Kidney (tissue), 14 donors: ENCODE results near the gene MATN4. TPM values are rescaled to one million over a fixed set of nuclear protein-coding genes. Genes with fewer than 3 reads are reported as not detected.
"Not testable (repeated sequence)": the region's sequence is repeated elsewhere in the genome, so short reads cannot be mapped to it uniquely, and the experiment has no call there.

ENCODE experiments used
- DNase-seq, 5 donors: peaks; one replicate each; pipeline ENCODE4 v3.0.0-alpha.2; 2013 to 2020
- FAIRE-seq: peaks from 2 replicates; lab custom pipeline; 2012; peaks lifted over from hg19 to GRCh38; lab: Jason Lieb, UNC
- H3K27ac ChIP-seq, 2 donors: one replicate each; pipeline ENCODE4 v1.7.0; 2013; ENCODE audit warnings: low read depth in 2 of 2, low read length in 2 of 2, inconsistent platforms in 1 of 2
- H3K27me3 ChIP-seq: one replicate; pipeline ENCODE4 v1.7.1; 2013; ENCODE audit warnings: low read length, inconsistent platforms; ENCODE audit not compliant: control insufficient read depth, insufficient read depth
- H3K36me3 ChIP-seq, 3 donors: one replicate each; pipeline versions ENCODE4 v1.7.0 to v1.7.1; 2013; ENCODE audit warnings: low read length in 3 of 3, control low read depth in 1 of 3, inconsistent platforms in 1 of 3; ENCODE audit not compliant: insufficient read depth in 3 of 3, control insufficient read depth in 2 of 3
- H3K4me1 ChIP-seq, 3 donors: one replicate each; pipeline versions ENCODE4 v1.7.0 to v1.7.1; 2013; ENCODE audit warnings: low read length in 3 of 3, inconsistent platforms in 1 of 3, low read depth in 1 of 3; ENCODE audit not compliant: control insufficient read depth in 2 of 3, insufficient read depth in 2 of 3
- H3K4me3 ChIP-seq, 3 donors: one replicate each; pipeline versions ENCODE4 v1.7.0 to v1.8.1; 2013; ENCODE audit warnings: low read length in 3 of 3, control low read depth in 1 of 3, inconsistent platforms in 1 of 3
- H3K9ac ChIP-seq, 3 donors: one replicate each; pipeline versions ENCODE4 v1.7.0 to v1.7.1; 2013; ENCODE audit warnings: low read length in 3 of 3, control low read depth in 1 of 3, inconsistent platforms in 1 of 3
- H3K9me3 ChIP-seq, 3 donors: one replicate each; pipeline versions ENCODE4 v1.7.0 to v1.7.1; 2013; ENCODE audit warnings: low read length in 3 of 3, control low read depth in 1 of 3, inconsistent platforms in 1 of 3; ENCODE audit not compliant: control insufficient read depth in 2 of 3, insufficient read depth in 1 of 3
- intact Hi-C: fragments of 100-400 bp; cut with DNase I; formaldehyde crosslinking; loops from one replicate; pipeline ENCODE4 v1.11.1; 2022
- polyA plus RNA-seq: library from polyadenylated mRNA; stranded (reverse); fragments of 350-450 nt; fragmentation: Illumina TruSeq; extraction: RNeasy Lipid Tissue Mini Kit (QIAGEN cat#74804); gene quantifications from one replicate; pipeline ENCODE4 v1.2.3, GENCODE V29; 2014; ENCODE audit warnings: low read depth, low replicate concordance; ENCODE audit not compliant: insufficient read depth
- total RNA-seq: library from RNA; stranded (reverse); fragmentation: NEBNext Ultra II Directional; extraction: Animal tissue kit (Norgen Biotek cat#: 25700); gene quantifications from one replicate; pipeline ENCODE4 v1.2.1, GENCODE V29; 2021
- TF ChIP-seq, protein P1 (sequence below): IDR thresholded peaks from 3 replicates; pipeline ENCODE4 v1.5.1; 2012; ENCODE audit warnings: mild to moderate bottlenecking, moderate library complexity, borderline replicate concordance; ENCODE audit not compliant: insufficient read depth; ENCODE audit errors: extremely low read depth
- donor health status: control.
- donor health status: control.
- donor health status: control.
- donor health status: control.
- donor health status: control.
- donor health status: DM: yes; HTN: yes; CAD: no.
- donor health status: Normal renal cell carcinoma (clear cell type).

MATN4 gene
- total and polyA plus RNA-seq, 2 donors from 2014 or later: 0.19 TPM

- Histone ChIP-seq H3K27me3 (no peaks in the 10 kb centered on the region), H3K27ac (no peak overlapping the region), H3K36me3 (no peaks in the 10 kb centered on the region), H3K4me3 (no peak overlapping the region), H3K9me3 (no peaks in the 10 kb centered on the region), H3K9ac (no peak overlapping the region), H3K4me1 (peaks cover 2 to 17% (median 11%) of the 10 kb centered on the region in 3 donors)
- TF ChIP-seq, protein P1, sequence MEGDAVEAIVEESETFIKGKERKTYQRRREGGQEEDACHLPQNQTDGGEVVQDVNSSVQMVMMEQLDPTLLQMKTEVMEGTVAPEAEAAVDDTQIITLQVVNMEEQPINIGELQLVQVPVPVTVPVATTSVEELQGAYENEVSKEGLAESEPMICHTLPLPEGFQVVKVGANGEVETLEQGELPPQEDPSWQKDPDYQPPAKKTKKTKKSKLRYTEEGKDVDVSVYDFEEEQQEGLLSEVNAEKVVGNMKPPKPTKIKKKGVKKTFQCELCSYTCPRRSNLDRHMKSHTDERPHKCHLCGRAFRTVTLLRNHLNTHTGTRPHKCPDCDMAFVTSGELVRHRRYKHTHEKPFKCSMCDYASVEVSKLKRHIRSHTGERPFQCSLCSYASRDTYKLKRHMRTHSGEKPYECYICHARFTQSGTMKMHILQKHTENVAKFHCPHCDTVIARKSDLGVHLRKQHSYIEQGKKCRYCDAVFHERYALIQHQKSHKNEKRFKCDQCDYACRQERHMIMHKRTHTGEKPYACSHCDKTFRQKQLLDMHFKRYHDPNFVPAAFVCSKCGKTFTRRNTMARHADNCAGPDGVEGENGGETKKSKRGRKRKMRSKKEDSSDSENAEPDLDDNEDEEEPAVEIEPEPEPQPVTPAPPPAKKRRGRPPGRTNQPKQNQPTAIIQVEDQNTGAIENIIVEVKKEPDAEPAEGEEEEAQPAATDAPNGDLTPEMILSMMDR: no peak
- FAIRE-seq (no peak), DNase-seq (no peak)
- intact Hi-C loops: no loop called here
Measured at GRCh38 chr20:45353746-45354145, 45.6 kb upstream of the MATN4 start.

- H3K27ac ChIP-seq: no peak overlapping the region
- H3K36me3 ChIP-seq: no peaks in the 10 kb centered on the region
- FAIRE-seq (no peak), DNase-seq (no peak)
- H3K4me1 ChIP-seq: peaks cover 0 to 7% (median 3%) of the 10 kb centered on the region in 3 donors
- no peak overlapping the region for H3K4me3 ChIP-seq
- H3K9me3 ChIP-seq: no peaks in the 10 kb centered on the region
- no peaks in the 10 kb centered on the region for H3K27me3 ChIP-seq
- H3K9ac ChIP-seq: no peak overlapping the region
- intact Hi-C loops: no loop called here
- TF ChIP-seq, protein P1: no peak
Measured at GRCh38 chr20:45352729-45353128, 44.6 kb upstream of the MATN4 start.

- intact Hi-C loops, DNase-seq, H3K36me3 ChIP-seq, H3K4me1 ChIP-seq, H3K9me3 ChIP-seq, H3K9ac ChIP-seq, H3K27ac ChIP-seq, FAIRE-seq, H3K27me3 ChIP-seq, H3K4me3 ChIP-seq: not testable (repeated sequence)
Measured at GRCh38 chr20:45350795-45351194, 42.7 kb upstream of the MATN4 start.

- Histone ChIP-seq H3K36me3 (no peaks in the 10 kb centered on the region), H3K27me3 (no peaks in the 10 kb centered on the region), H3K9ac (no peak overlapping the region), H3K27ac (no peak overlapping the region), H3K9me3 (no peaks in the 10 kb centered on the region), H3K4me1 (peaks cover 0 to 13% (median 5%) of the 10 kb centered on the region in 3 donors), H3K4me3 (no peak overlapping the region)
- DNase-seq: no peak
- FAIRE-seq: no peak
- TF ChIP-seq, protein P1: no peak
- intact Hi-C loops: no loop called here
Measured at GRCh38 chr20:45350217-45350616, 42.1 kb upstream of the MATN4 start.
